Heart right ventricle (tissue), 16 donors: ENCODE data around the gene GALNT14. TPM values are rescaled to one million over a fixed set of nuclear protein-coding genes. Genes with fewer than 3 reads are reported as not detected.

ENCODE experiments used
- ATAC-seq, 8 donors: fragments of 200-7000 bp; cut with Tn5 transposase; one replicate each; pipeline ENCODE4 v1.9.1; 2020; ENCODE audit warnings: mild to moderate bottlenecking in 8 of 8, moderate library complexity in 8 of 8, moderate number of reproducible peaks in 1 of 8
- DNase-seq, 2 donors: peaks; one replicate each; pipeline ENCODE4 v3.0.0-alpha.2; 2020
- H3K27ac ChIP-seq, 10 donors: fragments of 200-600 bp; sonication (generic) in 2 of 10; one replicate each; pipeline versions ENCODE4 v1.5.0 to v1.8.0; 2020 to 2022; ENCODE audit warnings: mild to moderate bottlenecking in 3 of 10
- H3K27me3 ChIP-seq, 7 donors: fragments of 200-600 bp; one replicate each; pipeline ENCODE4 v1.8.0; 2021 to 2022; ENCODE audit warnings: mild to moderate bottlenecking in 2 of 7
- H3K36me3 ChIP-seq, 9 donors: fragments of 200-600 bp; sonication (generic) in 1 of 9; one replicate each; pipeline versions ENCODE4 v1.5.0 to v1.8.0; 2020 to 2022; ENCODE audit warnings: mild to moderate bottlenecking in 2 of 9
- H3K4me1 ChIP-seq, 9 donors: fragments of 200-600 bp; sonication (generic) in 1 of 9; one replicate each; pipeline versions ENCODE4 v1.5.0 to v1.8.0; 2020 to 2022; ENCODE audit warnings: mild to moderate bottlenecking in 4 of 9
- H3K4me3 ChIP-seq, 10 donors: fragments of 200-600 bp; sonication (generic) in 2 of 10; one replicate each; pipeline versions ENCODE4 v1.5.0 to v1.8.0; 2020 to 2022; ENCODE audit warnings: mild to moderate bottlenecking in 7 of 10, moderate library complexity in 2 of 10
- H3K9me3 ChIP-seq, 11 donors: fragments of 200-600 bp in 10 of 11; sonication (generic) in 2 of 11; one replicate each; pipeline versions ENCODE4 v1.5.0 to v1.8.0; 2013 to 2022; ENCODE audit warnings: mild to moderate bottlenecking in 2 of 11, control low read depth in 1 of 11, moderate library complexity in 1 of 11
- WGBS, 2 donors: extraction: QIAGEN DNeasy Blood & Tissue Kit; methylation state at CpG; one replicate each; pipeline ENCODE4 v1.1.7; 2013; ENCODE audit warnings: inconsistent platforms in 1 of 2; 5-methylcytosine and 5-hydroxymethylcytosine counted together
- intact Hi-C, 10 donors: fragments of 100-400 bp; cut with DNase I; formaldehyde crosslinking; loops; one replicate each; pipeline versions ENCODE4 v1.11.1 to v1.14.2; 2022
- polyA plus RNA-seq, 2 donors: library from polyadenylated mRNA; stranded (reverse); fragments of 200-250 nt; gene quantifications; one replicate each; pipeline ENCODE4 v1.2.3, GENCODE V29; 2013
- total RNA-seq, 10 donors: library from RNA; stranded (reverse); fragmentation: NEBNext Ultra II Directional in 3 of 10; extraction: Animal tissue kit (Norgen Biotek cat#: 25700) in 3 of 10; gene quantifications; one replicate each; pipeline versions ENCODE4 v1.2.1 to v1.2.4, GENCODE V29; 2021 to 2023
- TF ChIP-seq, protein P1 (sequence below), 9 donors: fragments of 200-600 bp; sonication (generic) in 2 of 9; IDR thresholded peaks; one replicate each; pipeline versions ENCODE4 v1.5.0 to v1.8.0; 2021 to 2022; ENCODE audit warnings: antibody characterized with exemption in 9 of 9, mild to moderate bottlenecking in 5 of 9, moderate library complexity in 1 of 9
- donor health status: Arrhythmogenic right ventricular cardiomyopathy.
- donor health status: ischemic (EF 13 %, LVEDD 7.1; RV severe dilation, severe dysfunction).
- donor health status: healthy with polysubstance abuse.
- donor health status: DM: no; HTN: yes; CAD: no.
- donor health status: DM: no; HTN: no; CAD: no.
- donor health status: ischemic (EF 25% LVEDD 6.9; RV normal size, moderate dysfunction).
- donor health status: ischemic (EF 25% LVEDD 5.7; RV mildly dilated, moderate dysfunction).
- donor health status: healthy.
- donor health status: DM: yes; HTN: yes; CAD: no.
- donor health status: Ischemic cardiomyopathy.
- donor health status: ischemic (EF 35%, LVEDD 5.7; RV mildly dilated, moderate dysfunction).
- donor health status: nonischemic (EF 11% LVEDD 7.7; RV severe dilation, severe dysfunction).
- donor health status: DM: yes; HTN: yes; CAD: no.
- donor health status: PGD.
- donor health status: ischemic (EF 29% LVEDD 5.4; RV normal size, mild dysfunction).
- donor health status: nonischemic (EF 23%, LVEDD 6.1; RV moderate dilation, normal function).

The GALNT14 gene
- total and polyA plus RNA-seq, 12 donors, result 0.17 to 1.4 (median 0.63) TPM; not detected in 2

DNA sequence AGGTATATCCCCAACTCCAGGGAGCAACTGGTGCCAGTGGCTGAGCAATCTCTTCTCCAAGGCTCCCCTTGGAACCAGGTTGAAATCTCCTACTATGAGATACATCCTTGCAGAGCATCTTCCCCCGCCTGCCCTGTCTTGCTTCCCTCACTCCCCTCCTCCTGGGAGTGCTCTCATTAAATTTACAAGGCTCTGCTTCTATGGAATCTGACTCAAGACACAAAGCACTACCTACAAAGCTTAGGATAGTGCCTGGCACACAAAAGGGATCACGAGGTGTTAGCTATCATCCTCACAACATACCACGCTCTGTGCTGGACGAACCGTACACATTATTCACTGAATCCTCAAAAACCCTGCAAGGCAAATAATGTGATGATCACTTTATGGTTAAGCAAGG, 121.6 kb downstream of the GALNT14 start:
- Histone ChIP-seq H3K4me3 (no peak overlapping the region), H3K9me3 (no peaks in the 10 kb centered on the region), H3K36me3 (no peaks in the 10 kb centered on the region), H3K4me1 (no peaks in the 10 kb centered on the region), H3K27me3 (peaks cover 0 to 22% (median under 1%) of the 10 kb centered on the region in 7 donors), H3K27ac (no peak overlapping the region)
- WGBS, 2 donors, result 85 to 87% methylated on average over 5 of the region's 5 CpGs
- ATAC-seq, result no peak
- intact Hi-C loops, result no loop called here
- no peak for DNase-seq
- TF ChIP-seq, protein P1, sequence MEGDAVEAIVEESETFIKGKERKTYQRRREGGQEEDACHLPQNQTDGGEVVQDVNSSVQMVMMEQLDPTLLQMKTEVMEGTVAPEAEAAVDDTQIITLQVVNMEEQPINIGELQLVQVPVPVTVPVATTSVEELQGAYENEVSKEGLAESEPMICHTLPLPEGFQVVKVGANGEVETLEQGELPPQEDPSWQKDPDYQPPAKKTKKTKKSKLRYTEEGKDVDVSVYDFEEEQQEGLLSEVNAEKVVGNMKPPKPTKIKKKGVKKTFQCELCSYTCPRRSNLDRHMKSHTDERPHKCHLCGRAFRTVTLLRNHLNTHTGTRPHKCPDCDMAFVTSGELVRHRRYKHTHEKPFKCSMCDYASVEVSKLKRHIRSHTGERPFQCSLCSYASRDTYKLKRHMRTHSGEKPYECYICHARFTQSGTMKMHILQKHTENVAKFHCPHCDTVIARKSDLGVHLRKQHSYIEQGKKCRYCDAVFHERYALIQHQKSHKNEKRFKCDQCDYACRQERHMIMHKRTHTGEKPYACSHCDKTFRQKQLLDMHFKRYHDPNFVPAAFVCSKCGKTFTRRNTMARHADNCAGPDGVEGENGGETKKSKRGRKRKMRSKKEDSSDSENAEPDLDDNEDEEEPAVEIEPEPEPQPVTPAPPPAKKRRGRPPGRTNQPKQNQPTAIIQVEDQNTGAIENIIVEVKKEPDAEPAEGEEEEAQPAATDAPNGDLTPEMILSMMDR (IDR thresholded peaks at IDR 0.05), result no peak

DNA sequence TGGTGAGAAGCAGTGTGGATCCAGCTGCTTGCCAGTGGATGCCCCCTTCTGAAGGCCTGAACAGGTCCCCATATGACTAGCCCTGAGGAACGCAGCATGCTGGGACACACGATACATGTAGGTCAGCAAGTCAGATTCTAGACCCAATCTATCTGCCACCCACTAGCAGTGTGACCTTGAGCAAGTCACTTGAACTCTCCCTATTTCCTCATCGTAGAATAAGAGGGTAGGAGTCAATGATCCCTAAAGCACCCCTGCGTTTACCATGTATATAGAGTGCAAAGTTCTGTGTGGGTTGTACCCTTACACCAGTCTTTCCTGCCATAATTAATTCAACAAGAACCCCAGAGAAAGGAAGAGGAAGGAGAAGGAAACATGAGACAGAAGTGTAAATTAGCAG, 123.7 kb downstream of the GALNT14 start:
- intact Hi-C loops, result no loop called here
- WGBS, 2 donors, result 79 to 95% methylated on average over 4 of the region's 4 CpGs
- Histone ChIP-seq H3K9me3 (no peaks in the 10 kb centered on the region), H3K27ac (no peak overlapping the region), H3K27me3 (peaks cover 0 to 25% (median 5%) of the 10 kb centered on the region in 7 donors), H3K36me3 (no peaks in the 10 kb centered on the region), H3K4me1 (no peaks in the 10 kb centered on the region), H3K4me3 (no peak overlapping the region)
- DNase-seq, result no peak
- ATAC-seq, result no peak
- TF ChIP-seq, protein P1 (IDR thresholded peaks at IDR 0.05), result no peak

- Histone ChIP-seq H3K27me3 (peaks cover 0 to 27% (median 5%) of the 10 kb centered on the region in 7 donors), H3K4me1 (no peaks in the 10 kb centered on the region), H3K4me3 (no peak overlapping the region), H3K9me3 (no peaks in the 10 kb centered on the region), H3K27ac (no peak overlapping the region), H3K36me3 (no peaks in the 10 kb centered on the region)
- 76 to 78% methylated on average over 8 of the region's 8 CpGs for WGBS, 2 donors
- ATAC-seq, result no peak
- TF ChIP-seq, protein P1 (IDR thresholded peaks at IDR 0.05), result no peak
- no peak for DNase-seq
- intact Hi-C loops, result no loop called here
Measured at GRCh38 chr2:31013301-31013700, 124.9 kb downstream of the GALNT14 start.

DNA sequence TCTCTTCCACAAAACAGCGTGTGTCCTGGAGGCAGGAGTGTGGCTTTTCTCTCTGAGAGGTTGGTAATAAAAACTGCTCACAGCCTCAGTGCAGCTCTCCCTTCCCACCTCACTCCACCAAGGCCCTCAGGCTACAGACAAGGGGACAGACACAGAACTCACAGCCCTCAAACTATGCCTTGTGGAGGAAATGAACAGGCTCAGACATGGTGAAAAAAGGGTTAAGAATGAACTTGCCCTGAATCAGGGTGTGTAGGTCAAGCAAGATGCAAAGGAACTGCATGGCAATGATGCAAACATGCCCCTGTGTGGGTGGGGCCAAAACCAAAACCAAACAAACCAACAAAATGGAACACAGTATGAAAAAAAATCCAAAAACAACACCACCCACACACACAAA, 125.8 kb downstream of the GALNT14 start:
- no peaks in the 10 kb centered on the region for H3K9me3 ChIP-seq
- TF ChIP-seq, protein P1 (IDR thresholded peaks at IDR 0.05), result no peak
- H3K36me3 ChIP-seq, result no peaks in the 10 kb centered on the region
- no peaks in the 10 kb centered on the region for H3K4me1 ChIP-seq
- intact Hi-C loops, result no loop called here
- H3K4me3 ChIP-seq, result no peak overlapping the region
- H3K27me3 ChIP-seq, result peaks cover 0 to 27% (median 5%) of the 10 kb centered on the region in 7 donors
- DNase-seq, result no peak
- 85 to 90% methylated on average over 1 of the region's 1 CpG for WGBS, 2 donors
- no peak for ATAC-seq
- H3K27ac ChIP-seq, result no peak overlapping the region
